Astrocyte of the spinal cord (primary cell): ENCODE measurements around the gene PRDM11.

ENCODE experiments used
- DNase-seq: peaks from one replicate; pipeline ENCODE4 v3.0.0; 2011; ENCODE audit warnings: low read depth, low spot score
- H3K4me3 ChIP-seq: 2 replicates; pipeline ENCODE4 v1.5.1; 2011; ENCODE audit warnings: low read depth, mild to moderate bottlenecking, low read length, moderate library complexity
- CTCF ChIP-seq: IDR thresholded peaks from 2 replicates; pipeline ENCODE4 v1.5.1; 2012; ENCODE audit warnings: low read depth, mild to moderate bottlenecking, low read length, inconsistent platforms
- in situ Hi-C: cut with HindIII; loops from 2 replicates; pipeline ENCODE4 v1.10.0; 2017; ENCODE audit warnings: low sequenced_read_pairs

The PRDM11 gene

DNA sequence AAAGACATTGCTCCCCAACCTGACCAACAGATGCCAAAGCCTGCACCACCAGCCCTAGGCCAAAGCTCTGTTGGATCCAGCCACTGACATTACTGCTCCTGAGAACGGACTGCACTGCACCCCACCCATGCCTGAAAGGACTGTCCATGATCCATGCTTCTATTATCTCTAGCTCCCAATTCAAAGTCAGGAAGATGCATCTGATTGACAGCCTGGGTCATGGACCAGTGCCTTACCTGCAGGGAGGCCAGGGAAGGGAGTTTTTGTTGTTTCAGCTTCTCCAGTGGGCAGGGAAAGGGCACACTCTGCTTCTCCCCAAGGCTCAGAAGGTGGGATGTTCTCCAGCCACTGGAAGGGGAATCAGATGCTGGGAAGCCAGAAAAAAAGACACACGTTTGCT is 4.8 kb upstream of the PRDM11 start:
- DNase-seq: no peak
- TF ChIP-seq CTCF: no peak
- in situ Hi-C loops: no loop called here
- no peak overlapping the region for H3K4me3 ChIP-seq

GRCh38 chr11:45142241-45143055 is 4.0 kb upstream of the PRDM11 start:
- DNase-seq: no peak
- H3K4me3 ChIP-seq: no peak overlapping the region
- TF ChIP-seq CTCF: no peak
- in situ Hi-C loops: no loop called here

GRCh38 chr11:45143494-45143893 is 2.9 kb upstream of the PRDM11 start:
- no peak for TF ChIP-seq CTCF
- in situ Hi-C loops: no loop called here
- no peak for DNase-seq
- no peak overlapping the region for H3K4me3 ChIP-seq

GRCh38 chr11:45144126-45145082 is 2.0 kb upstream of the PRDM11 start:
- no peak for TF ChIP-seq CTCF
- H3K4me3 ChIP-seq: no peak overlapping the region
- DNase-seq: no peak
- in situ Hi-C loops: no loop called here

DNA sequence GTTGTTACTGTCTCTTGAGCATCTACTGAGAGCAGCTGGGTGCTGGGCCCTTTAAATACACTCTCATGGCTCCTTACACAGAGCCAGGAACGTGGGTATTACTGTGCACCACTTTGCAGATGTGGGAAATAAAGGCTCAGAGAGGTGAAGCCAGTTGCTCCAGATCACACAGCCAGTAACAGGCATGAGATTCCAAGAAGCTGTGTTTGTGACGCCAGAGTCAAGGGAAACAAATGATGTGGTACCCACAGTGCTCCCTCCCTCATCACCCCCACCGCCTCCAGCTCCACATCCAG is 1.4 kb upstream of the PRDM11 start:
- H3K4me3 ChIP-seq: no peak overlapping the region
- TF ChIP-seq CTCF: no peak
- DNase-seq: no peak
- in situ Hi-C loops: no loop called here

DNA sequence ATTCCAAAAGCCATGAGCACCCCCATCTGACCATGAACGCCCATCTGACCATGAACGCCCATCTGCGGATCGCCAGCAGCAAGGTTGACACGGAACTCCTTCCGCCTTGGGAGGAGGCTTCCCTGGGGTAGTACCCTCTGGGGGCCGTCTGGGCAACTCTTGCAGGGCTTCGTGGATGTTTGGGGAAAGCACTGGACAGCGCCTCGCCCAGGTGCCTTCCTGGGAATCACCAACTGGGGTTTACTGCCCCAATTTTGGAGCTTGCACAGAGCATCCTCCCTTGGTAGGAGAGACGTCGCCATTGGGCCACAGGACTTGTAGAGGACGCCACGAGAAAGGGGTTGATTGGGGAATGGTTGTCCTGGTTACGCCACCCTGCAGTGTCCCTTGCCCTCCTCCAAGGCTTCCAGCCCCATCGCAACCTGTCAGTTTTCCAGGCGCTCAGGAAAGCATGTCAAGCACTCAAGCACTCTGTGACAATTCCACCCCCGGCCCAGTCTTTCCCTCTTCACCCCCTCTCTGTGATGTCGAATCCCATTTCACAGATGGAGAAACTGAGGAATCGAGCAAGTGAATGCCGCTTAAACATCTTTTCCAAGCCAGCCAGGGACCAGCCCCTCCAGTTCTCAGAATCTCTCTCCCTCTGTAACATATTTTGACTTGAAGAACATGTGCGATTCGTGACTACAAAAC is 914 bp upstream of the PRDM11 start:
- peak; percentile 45 for DNase-seq
- TF ChIP-seq CTCF: no peak
- peak overlapping the region; percentile 66 for H3K4me3 ChIP-seq
- in situ Hi-C loops: no loop called here
